ENCODE data around the gene NCKIPSD. TPM values are rescaled to one million over a fixed set of nuclear protein-coding genes. Genes with fewer than 3 reads are reported as not detected.

The NCKIPSD gene
- total RNA-seq, 4 donors from 2014 or later, result 11.0 to 48.9 (median 25.6) TPM

- Histone ChIP-seq H3K4me1 (no peaks in the 10 kb centered on the region), H3K9me3 (no peaks in the 10 kb centered on the region), H3K27ac (no peak overlapping the region), H3K27me3 (no peaks in the 10 kb centered on the region), H3K36me3 (no peaks in the 10 kb centered on the region), H3K4me3 (no peak overlapping the region)
- TF ChIP-seq CTCF (IDR thresholded peaks at IDR 0.05), result no peak
- TF ChIP-seq POLR2A (IDR thresholded peaks at IDR 0.05), result no peak
- intact Hi-C loops (cut with DNase I; ENCODE audit: low total_unique reads), result no loop called here
- no peak for DNase-seq
Observed at GRCh38 chr3:48655063-48655462, 30.7 kb downstream of the NCKIPSD start.

GRCh38 chr3:48652923-48653715 lies 32.6 kb downstream of the NCKIPSD start:
- no peak overlapping the region for H3K27ac ChIP-seq
- no peak for DNase-seq
- H3K4me1 ChIP-seq, result no peaks in the 10 kb centered on the region
- H3K36me3 ChIP-seq, result no peaks in the 10 kb centered on the region
- H3K4me3 ChIP-seq, result no peak overlapping the region
- intact Hi-C loops (cut with DNase I; ENCODE audit: low total_unique reads), result no loop called here
- no peaks in the 10 kb centered on the region for H3K9me3 ChIP-seq
- TF ChIP-seq CTCF (IDR thresholded peaks at IDR 0.05), result no peak
- no peak for TF ChIP-seq POLR2A (IDR thresholded peaks at IDR 0.05)
- H3K27me3 ChIP-seq, result no peaks in the 10 kb centered on the region

- Histone ChIP-seq H3K27ac (no peak overlapping the region), H3K4me3 (no peak overlapping the region), H3K9me3 (no peaks in the 10 kb centered on the region), H3K27me3 (no peaks in the 10 kb centered on the region), H3K36me3 (no peaks in the 10 kb centered on the region), H3K4me1 (no peaks in the 10 kb centered on the region)
- DNase-seq, result no peak
- intact Hi-C loops (cut with DNase I; ENCODE audit: low total_unique reads), result no loop called here
- TF ChIP-seq POLR2A (IDR thresholded peaks at IDR 0.05) (no peak), CTCF (IDR thresholded peaks at IDR 0.05) (no peak)
Observed at GRCh38 chr3:48651771-48652170, 33.9 kb downstream of the NCKIPSD start.

GRCh38 chr3:48650723-48651122 lies 35.0 kb downstream of the NCKIPSD start:
- H3K9me3 ChIP-seq, result no peaks in the 10 kb centered on the region
- no peak overlapping the region for H3K27ac ChIP-seq
- no peaks in the 10 kb centered on the region for H3K27me3 ChIP-seq
- no peak overlapping the region for H3K4me3 ChIP-seq
- DNase-seq, result no peak
- no peaks in the 10 kb centered on the region for H3K36me3 ChIP-seq
- no peaks in the 10 kb centered on the region for H3K4me1 ChIP-seq
- intact Hi-C loops (cut with DNase I; ENCODE audit: low total_unique reads), result no loop called here
- no peak for TF ChIP-seq CTCF (IDR thresholded peaks at IDR 0.05)
- no peak for TF ChIP-seq POLR2A (IDR thresholded peaks at IDR 0.05)

GRCh38 chr3:48648188-48648850 lies 37.4 kb downstream of the NCKIPSD start:
- DNase-seq, result no peak
- Histone ChIP-seq H3K27ac (no peak overlapping the region), H3K9me3 (no peaks in the 10 kb centered on the region), H3K4me3 (no peak overlapping the region), H3K27me3 (no peaks in the 10 kb centered on the region), H3K36me3 (no peaks in the 10 kb centered on the region), H3K4me1 (no peaks in the 10 kb centered on the region)
- intact Hi-C loops (cut with DNase I; ENCODE audit: low total_unique reads), result no loop called here
- TF ChIP-seq CTCF (IDR thresholded peaks at IDR 0.05) (no peak), POLR2A (IDR thresholded peaks at IDR 0.05) (no peak)

All from uterus (tissue), 4 donors.